Liver (tissue), 9 donors: ENCODE data around the gene ALDH16A1. TPM values are rescaled to one million over a fixed set of nuclear protein-coding genes. Genes with fewer than 3 reads are reported as not detected.

Source experiments
- DNase-seq: peaks from one replicate; pipeline ENCODE4 v3.0.0-alpha.2; 2017; ENCODE audit warnings: low spot score
- H3K27ac ChIP-seq, 2 donors: one replicate each; pipeline ENCODE4 v1.7.0; 2013; ENCODE audit warnings: inconsistent platforms in 2 of 2, low read length in 2 of 2, control low read depth in 1 of 2, low read depth in 1 of 2, mild to moderate bottlenecking in 1 of 2
- H3K27me3 ChIP-seq, 4 donors: one replicate each; pipeline versions ENCODE4 v1.6.1 to v1.7.0; 2013; ENCODE audit warnings: low read length in 3 of 4, inconsistent platforms in 1 of 4, mild to moderate bottlenecking in 1 of 4, moderate library complexity in 1 of 4; ENCODE audit not compliant: control insufficient read depth in 4 of 4, insufficient read depth in 4 of 4
- H3K36me3 ChIP-seq, 4 donors: one replicate each; pipeline versions ENCODE4 v1.6.1 to v1.7.0; 2013; ENCODE audit warnings: low read length in 3 of 4, mild to moderate bottlenecking in 3 of 4, low read depth in 1 of 4, moderate library complexity in 1 of 4; ENCODE audit not compliant: control insufficient read depth in 4 of 4, insufficient read depth in 3 of 4
- H3K4me1 ChIP-seq, 4 donors: one replicate each; pipeline versions ENCODE4 v1.6.1 to v1.7.0; 2013; ENCODE audit warnings: low read length in 3 of 4, mild to moderate bottlenecking in 3 of 4, moderate library complexity in 1 of 4; ENCODE audit not compliant: control insufficient read depth in 4 of 4, insufficient read depth in 4 of 4
- H3K4me3 ChIP-seq, 3 donors: one replicate each; pipeline versions ENCODE4 v1.6.1 to v1.7.0; 2013; ENCODE audit warnings: low read length in 3 of 3, control low read depth in 1 of 3, low read depth in 1 of 3, mild to moderate bottlenecking in 1 of 3
- H3K9ac ChIP-seq, 2 donors: one replicate each; pipeline ENCODE4 v1.7.0; 2013; ENCODE audit warnings: low read length in 2 of 2, mild to moderate bottlenecking in 2 of 2, moderate library complexity in 2 of 2, control low read depth in 1 of 2, low read depth in 1 of 2
- H3K9me3 ChIP-seq, 4 donors: one replicate each; pipeline versions ENCODE4 v1.6.1 to v1.7.0; 2013; ENCODE audit warnings: low read length in 3 of 4; ENCODE audit not compliant: control insufficient read depth in 4 of 4
- EGR1 ChIP-seq, 2 donors: IDR thresholded peaks; 2 replicates each; pipeline ENCODE4 v1.6.1; 2016 to 2018; ENCODE audit warnings: antibody characterized with exemption in 2 of 2, low read depth in 2 of 2
- FOXA2 ChIP-seq: IDR thresholded peaks from 2 replicates; pipeline ENCODE4 v1.6.1; 2016; ENCODE audit warnings: antibody characterized with exemption
- GABPA ChIP-seq, 2 donors: IDR thresholded peaks in 1 of 2; conservative IDR thresholded peaks in 1 of 2; 2 replicates each; pipeline ENCODE4 v1.6.1; 2016; ENCODE audit warnings: antibody characterized with exemption in 2 of 2, mild to moderate bottlenecking in 1 of 2, moderate library complexity in 1 of 2
- HNF4A ChIP-seq, 2 donors: conservative IDR thresholded peaks; 2 replicates each; pipeline ENCODE4 v1.6.1; 2016; ENCODE audit warnings: antibody characterized with exemption in 2 of 2, mild to moderate bottlenecking in 2 of 2
- HNF4G ChIP-seq: IDR thresholded peaks from 2 replicates; pipeline ENCODE4 v1.6.1; 2016; ENCODE audit warnings: antibody characterized with exemption
- NR2F2 ChIP-seq: IDR thresholded peaks from 2 replicates; pipeline ENCODE4 v1.6.1; 2016; ENCODE audit warnings: antibody characterized with exemption
- RAD21 ChIP-seq, 2 donors: IDR thresholded peaks; 2 replicates each; pipeline ENCODE4 v1.6.1; 2016; ENCODE audit warnings: antibody characterized with exemption in 2 of 2, mild to moderate bottlenecking in 2 of 2
- REST ChIP-seq: IDR thresholded peaks from 2 replicates; pipeline ENCODE4 v1.6.1; 2016; ENCODE audit warnings: antibody characterized with exemption, mild to moderate bottlenecking
- RXRA ChIP-seq, 2 donors: IDR thresholded peaks; 2 replicates each; pipeline ENCODE4 v1.6.1; 2017 to 2018; ENCODE audit warnings: antibody characterized with exemption in 2 of 2, mild to moderate bottlenecking in 1 of 2
- SP1 ChIP-seq: IDR thresholded peaks from 2 replicates; pipeline ENCODE4 v1.6.1; 2018; ENCODE audit warnings: antibody characterized with exemption, mild to moderate bottlenecking
- TAF1 ChIP-seq: conservative IDR thresholded peaks from 2 replicates; pipeline ENCODE4 v1.6.1; 2016; ENCODE audit warnings: antibody characterized with exemption, mild to moderate bottlenecking
- YY1 ChIP-seq: IDR thresholded peaks from 2 replicates; pipeline ENCODE4 v1.6.1; 2016; ENCODE audit warnings: antibody characterized with exemption, mild to moderate bottlenecking
- ZBTB33 ChIP-seq: IDR thresholded peaks from 2 replicates; pipeline ENCODE4 v1.6.1; 2016; ENCODE audit warnings: antibody characterized with exemption
- WGBS: extraction: QIAGEN DNeasy Blood & Tissue Kit; methylation state at CpG from one replicate; pipeline ENCODE4 v1.1.7; 2013; 5-methylcytosine and 5-hydroxymethylcytosine counted together
- polyA plus RNA-seq, 2 donors: library from polyadenylated mRNA; stranded (reverse) in 1 of 2; unstranded in 1 of 2; fragments of 200-250 nt in 1 of 2; fragments of >200 nt in 1 of 2; fragmentation: Nextera tagmentation in 1 of 2; extraction: Ambion mirVana in 1 of 2; gene quantifications; one replicate each; pipeline versions ENCODE4 v1.2.1 to v1.2.3, GENCODE V29; 2013 to 2015
- total RNA-seq, 2 donors: library from RNA; depleted of rRNA; stranded (reverse); fragments of >200 nt; gene quantifications; one replicate each; pipeline ENCODE4 v1.2.3, GENCODE V29; 2014
- TF ChIP-seq, protein P1 (sequence below): fragments of 150-350 bp; IDR thresholded peaks from 2 replicates; pipeline ENCODE4 v1.5.1; 2017; ENCODE audit warnings: improper control_type of control experiment, low read depth, low read length; ENCODE audit not compliant: missing input control
- donor health status: healthy.
- donor health status: healthy.
- donor health status: healthy.
- donor health status: healthy.
- donor health status: healthy.

ALDH16A1 gene
- total and polyA plus RNA-seq, 4 donors: 5.2 to 35.8 (median 21.5) TPM

DNA sequence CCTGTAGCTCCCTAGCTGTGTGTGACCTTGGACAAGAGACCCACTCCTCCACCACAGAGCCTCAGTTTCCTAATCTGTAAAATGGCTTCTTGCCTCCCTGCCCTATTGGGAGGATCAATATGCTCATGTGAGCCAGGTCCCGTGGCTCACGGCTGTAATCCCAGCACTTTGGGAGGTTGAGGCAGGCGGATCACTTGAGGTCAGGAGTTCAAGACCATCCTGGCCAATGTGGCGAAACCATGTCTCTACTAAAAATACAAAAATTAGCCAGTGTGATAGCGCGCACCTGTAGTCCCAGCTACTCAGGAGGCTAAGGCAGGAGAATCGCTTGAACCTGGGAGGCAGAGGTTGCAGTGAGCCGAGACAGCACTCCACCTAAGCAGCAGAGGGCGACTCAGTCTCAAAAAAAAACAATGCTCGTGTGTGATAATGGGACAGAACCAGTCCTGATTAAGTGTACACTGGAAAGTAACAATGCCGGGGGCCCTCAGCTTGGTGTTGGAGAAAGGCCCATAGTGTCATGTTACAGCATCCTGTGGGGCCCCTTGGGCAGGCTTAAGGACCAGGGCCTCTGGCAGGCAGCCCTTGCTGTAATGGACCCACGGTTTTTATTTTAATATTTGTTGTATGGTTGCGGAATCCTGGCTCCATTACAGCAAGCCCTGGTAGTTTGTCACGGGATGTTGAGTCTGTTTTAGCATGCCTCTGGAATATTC, 50.0 kb downstream of the ALDH16A1 start:
- TF ChIP-seq HNF4A (conservative IDR thresholded peaks at IDR 0.05): no peak
- TF ChIP-seq, protein P1, sequence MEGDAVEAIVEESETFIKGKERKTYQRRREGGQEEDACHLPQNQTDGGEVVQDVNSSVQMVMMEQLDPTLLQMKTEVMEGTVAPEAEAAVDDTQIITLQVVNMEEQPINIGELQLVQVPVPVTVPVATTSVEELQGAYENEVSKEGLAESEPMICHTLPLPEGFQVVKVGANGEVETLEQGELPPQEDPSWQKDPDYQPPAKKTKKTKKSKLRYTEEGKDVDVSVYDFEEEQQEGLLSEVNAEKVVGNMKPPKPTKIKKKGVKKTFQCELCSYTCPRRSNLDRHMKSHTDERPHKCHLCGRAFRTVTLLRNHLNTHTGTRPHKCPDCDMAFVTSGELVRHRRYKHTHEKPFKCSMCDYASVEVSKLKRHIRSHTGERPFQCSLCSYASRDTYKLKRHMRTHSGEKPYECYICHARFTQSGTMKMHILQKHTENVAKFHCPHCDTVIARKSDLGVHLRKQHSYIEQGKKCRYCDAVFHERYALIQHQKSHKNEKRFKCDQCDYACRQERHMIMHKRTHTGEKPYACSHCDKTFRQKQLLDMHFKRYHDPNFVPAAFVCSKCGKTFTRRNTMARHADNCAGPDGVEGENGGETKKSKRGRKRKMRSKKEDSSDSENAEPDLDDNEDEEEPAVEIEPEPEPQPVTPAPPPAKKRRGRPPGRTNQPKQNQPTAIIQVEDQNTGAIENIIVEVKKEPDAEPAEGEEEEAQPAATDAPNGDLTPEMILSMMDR: peak; percentile 66
- peak; percentile 80 to 85 for TF ChIP-seq RAD21 (IDR thresholded peaks at IDR 0.05)
- Histone ChIP-seq H3K9ac (no peak overlapping the region), H3K4me3 (no peak overlapping the region), H3K9me3 (no peaks in the 10 kb centered on the region), H3K4me1 (peaks cover 0 to 10% (median 5%) of the 10 kb centered on the region in 4 donors), H3K27me3 (no peaks in the 10 kb centered on the region), H3K27ac (no peak overlapping the region), H3K36me3 (peaks cover 7 to 17% (median 12%) of the 10 kb centered on the region in 4 donors)
- no peak for DNase-seq
- WGBS: 42% methylated on average over 14 of the region's 14 CpGs

DNA sequence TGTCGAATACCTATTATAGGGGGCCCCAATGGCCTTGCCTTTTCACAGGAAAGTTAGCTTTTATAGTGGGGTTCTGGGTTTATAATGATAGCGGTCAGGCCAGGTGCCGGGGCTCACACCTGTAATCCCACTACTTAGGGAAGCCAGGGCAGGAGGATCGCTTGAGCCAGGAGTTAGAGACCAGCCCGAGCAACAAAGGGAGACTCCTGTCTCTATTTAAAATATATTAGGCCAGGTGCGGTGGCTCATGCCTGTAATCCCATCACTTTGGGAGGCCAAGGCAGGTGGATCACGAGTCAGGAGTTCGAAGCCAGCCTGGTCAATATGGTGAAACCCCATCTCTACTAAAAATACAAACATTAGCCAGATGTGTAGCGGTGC, 50.5 kb downstream of the ALDH16A1 start:
- 90% methylated on average over 9 of the region's 9 CpGs for WGBS
- TF ChIP-seq TAF1 (no peak), FOXA2 (no peak), YY1 (no peak), GABPA (IDR thresholded peaks at IDR 0.05 in 1 of 2, conservative IDR thresholded peaks at IDR 0.05 in 1 of 2) (no peak), HNF4A (conservative IDR thresholded peaks at IDR 0.05) (no peak), EGR1 (IDR thresholded peaks at IDR 0.05; ENCODE audit: low read depth in 2 of 2) (no peak), SP1 (no peak), RAD21 (IDR thresholded peaks at IDR 0.05) (no peak), RXRA (IDR thresholded peaks at IDR 0.05) (no peak), ZBTB33 (no peak), HNF4G (no peak), REST (no peak), NR2F2 (no peak)
- H3K36me3 ChIP-seq: peaks cover 5 to 12% (median 7%) of the 10 kb centered on the region in 4 donors
- H3K4me1 ChIP-seq: peaks cover 0 to 5% (median 2%) of the 10 kb centered on the region in 4 donors
- no peak overlapping the region for H3K4me3 ChIP-seq
- H3K27ac ChIP-seq: no peak overlapping the region
- H3K9me3 ChIP-seq: no peaks in the 10 kb centered on the region
- H3K27me3 ChIP-seq: no peaks in the 10 kb centered on the region
- H3K9ac ChIP-seq: no peak overlapping the region
- DNase-seq: no peak
